ENCODE results near the gene STK4.

STK4 gene

DNA sequence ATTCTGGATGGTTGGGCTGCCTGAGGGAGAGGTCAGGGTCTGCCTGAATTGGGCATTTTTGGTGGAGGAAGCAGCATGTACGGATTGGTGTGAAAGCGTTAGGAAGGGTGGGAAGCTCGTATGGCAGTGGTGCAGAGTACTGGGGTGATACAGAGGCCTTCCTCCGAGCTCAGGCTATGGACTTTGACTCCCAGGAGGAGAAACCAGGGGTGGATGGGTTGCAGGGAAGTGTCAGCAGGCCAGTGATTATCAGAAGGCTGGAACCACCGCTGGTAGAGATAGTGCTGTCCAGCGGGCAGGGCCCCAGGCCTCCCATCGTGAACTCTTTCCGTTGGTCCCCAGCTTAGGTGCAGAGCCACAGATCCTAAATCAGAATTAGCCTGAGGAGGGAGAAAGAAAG is 143.3 kb downstream of the STK4 start:
- DNase-seq (ENCODE audit: low read depth in 2 of 3, low spot score in 1 of 3): no peak

GRCh38 chr20:45110301-45110700 is 144.0 kb downstream of the STK4 start:
- DNase-seq (ENCODE audit: low read depth in 2 of 3, low spot score in 1 of 3): no peak

GRCh38 chr20:45111285-45111684 is 145.0 kb downstream of the STK4 start:
- DNase-seq (ENCODE audit: low read depth in 2 of 3, low spot score in 1 of 3): no peak

DNA sequence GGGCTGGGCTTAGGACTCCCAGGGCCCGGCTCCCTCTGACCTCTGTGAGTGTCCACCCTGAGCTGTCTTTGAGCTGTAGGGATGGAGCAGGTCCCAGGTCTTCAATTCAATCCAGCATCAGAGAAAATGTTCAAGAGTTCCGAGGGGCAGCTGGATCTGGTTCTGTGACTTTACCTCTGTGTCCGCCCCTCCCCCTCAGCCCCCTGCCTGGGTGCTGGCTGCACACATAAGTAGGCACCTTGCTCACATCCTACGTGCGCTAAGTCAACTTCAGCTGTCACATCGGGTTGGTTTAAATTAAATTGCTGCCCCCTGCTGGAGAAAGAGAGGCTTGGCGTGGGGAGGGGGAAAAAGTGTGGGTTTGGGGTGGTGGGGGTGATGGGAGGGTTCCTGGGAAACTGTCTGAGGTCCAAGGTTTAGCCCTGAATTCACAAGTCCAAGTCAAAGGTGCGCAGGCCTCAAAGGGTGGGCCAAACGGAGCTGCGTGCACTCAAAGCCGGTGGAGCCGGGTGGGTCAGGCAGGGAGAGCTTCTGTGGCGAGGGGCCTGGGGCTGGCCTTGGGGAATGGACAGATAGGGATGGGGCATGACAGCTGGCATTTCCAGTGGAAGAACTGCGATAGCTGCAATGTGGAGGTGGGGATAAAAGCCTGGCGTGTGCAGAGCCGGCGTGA is 145.6 kb downstream of the STK4 start:
- DNase-seq (ENCODE audit: low read depth in 2 of 3, low spot score in 1 of 3): no peak

- DNase-seq (ENCODE audit: low read depth in 2 of 3, low spot score in 1 of 3): no peak
These were observed 146.4 kb downstream of the STK4 start for GRCh38 chr20:45112754-45113153.

- no peak for DNase-seq (ENCODE audit: low read depth in 2 of 3, low spot score in 1 of 3)
These were observed 147.6 kb downstream of the STK4 start for GRCh38 chr20:45113865-45114264.

DNA sequence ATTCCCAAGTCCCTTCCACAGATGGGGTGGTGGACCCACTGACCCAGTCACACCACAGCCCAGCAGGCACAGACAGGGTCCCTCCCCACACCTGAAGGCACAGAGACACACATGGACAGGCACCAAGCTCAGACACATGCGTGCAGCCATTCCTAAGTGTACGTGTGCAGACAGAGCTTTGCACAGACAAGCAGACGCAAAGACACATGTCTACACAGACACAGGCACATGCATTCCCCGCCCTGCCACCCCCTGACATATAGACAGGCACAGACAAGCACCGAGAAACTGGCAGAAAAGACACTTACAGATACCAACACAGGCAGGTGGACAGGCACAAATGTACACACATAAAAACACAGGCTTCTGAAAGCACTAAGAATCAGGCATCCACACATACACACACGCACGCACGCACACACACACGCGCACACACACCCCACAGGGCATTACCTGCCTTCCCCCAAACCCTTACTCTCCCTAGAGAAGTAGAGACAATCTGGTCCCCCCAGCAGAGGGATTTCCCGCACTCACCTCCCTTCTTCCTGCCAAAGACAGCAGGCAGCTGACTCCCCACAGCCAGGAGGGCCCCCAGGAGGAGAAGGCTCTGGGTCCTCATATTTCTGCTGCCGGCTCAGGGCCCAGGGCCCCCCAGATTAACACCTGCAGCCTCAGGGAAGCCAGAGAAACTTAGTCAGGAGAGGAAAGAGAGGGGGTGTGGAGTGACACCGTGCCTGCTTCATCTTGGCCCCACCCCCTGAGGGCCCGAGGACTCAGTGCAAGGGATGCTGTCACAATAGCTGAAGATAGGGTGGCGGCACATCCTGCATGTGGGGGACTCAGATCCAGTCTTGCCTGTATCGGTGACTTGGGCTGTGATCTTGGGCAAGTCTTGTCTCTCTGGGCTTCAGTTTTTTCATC is 148.4 kb downstream of the STK4 start, which contains the start of gene WFDC5:
Gene WFDC5 (minus strand): TSS at position 710 of the 921 bp plus-strand sequence. CDS start 91 bp downstream, at position 619.
- no peak for DNase-seq (ENCODE audit: low read depth in 2 of 3, low spot score in 1 of 3)

DNA sequence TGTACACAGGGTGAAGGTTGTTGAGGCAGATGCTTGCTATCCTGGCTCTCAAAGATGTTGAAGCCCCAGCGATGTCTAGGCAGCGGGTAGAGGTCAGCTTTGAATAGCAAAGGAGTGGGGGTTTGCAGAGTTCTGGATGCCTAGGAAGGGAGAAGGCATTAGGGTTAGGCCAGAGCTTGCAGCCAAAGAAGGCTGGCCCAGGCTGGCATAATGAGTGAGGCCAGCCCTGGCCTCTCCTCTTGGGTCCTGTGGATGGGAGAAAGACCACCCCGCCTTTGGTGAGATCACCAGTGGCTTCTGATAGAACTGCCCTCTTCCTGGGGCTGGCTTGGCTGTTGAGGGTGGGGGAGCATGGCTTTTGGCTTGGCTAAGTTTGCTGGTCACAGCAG is 149.1 kb downstream of the STK4 start:
- no peak for DNase-seq (ENCODE audit: low read depth in 2 of 3, low spot score in 1 of 3)

GRCh38 chr20:45115829-45116228 is 149.5 kb downstream of the STK4 start:
- DNase-seq (ENCODE audit: low read depth in 2 of 3, low spot score in 1 of 3): no peak

GRCh38 chr20:45117581-45117980 is 151.3 kb downstream of the STK4 start:
- DNase-seq (ENCODE audit: low read depth in 2 of 3, low spot score in 1 of 3): no peak

GRCh38 chr20:45118028-45118427 is 151.7 kb downstream of the STK4 start:
- no peak for DNase-seq (ENCODE audit: low read depth in 2 of 3, low spot score in 1 of 3)

GRCh38 chr20:45119556-45120266 is 153.4 kb downstream of the STK4 start:
- DNase-seq (ENCODE audit: low read depth in 2 of 3, low spot score in 1 of 3): no peak

DNA sequence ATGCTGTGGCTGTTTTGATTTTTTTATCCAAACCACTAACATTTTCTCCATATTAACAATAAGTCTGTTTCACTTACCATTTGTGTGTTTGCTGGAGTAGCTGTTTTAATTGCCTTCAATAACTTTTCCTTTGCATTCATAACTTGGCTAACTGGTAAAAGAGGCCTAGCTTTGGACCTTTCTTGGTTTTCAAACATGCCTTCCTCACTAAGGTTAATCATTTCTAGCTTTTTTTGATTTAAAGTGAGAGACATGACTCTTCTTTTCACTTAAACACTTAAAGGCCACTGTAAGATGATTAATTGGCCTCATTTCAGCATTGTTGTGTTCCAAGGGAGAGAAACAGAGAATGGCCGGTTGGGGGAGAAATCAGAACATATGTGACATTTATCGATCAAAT is 155.1 kb downstream of the STK4 start:
- DNase-seq (ENCODE audit: low read depth in 2 of 3, low spot score in 1 of 3): no peak

DNA sequence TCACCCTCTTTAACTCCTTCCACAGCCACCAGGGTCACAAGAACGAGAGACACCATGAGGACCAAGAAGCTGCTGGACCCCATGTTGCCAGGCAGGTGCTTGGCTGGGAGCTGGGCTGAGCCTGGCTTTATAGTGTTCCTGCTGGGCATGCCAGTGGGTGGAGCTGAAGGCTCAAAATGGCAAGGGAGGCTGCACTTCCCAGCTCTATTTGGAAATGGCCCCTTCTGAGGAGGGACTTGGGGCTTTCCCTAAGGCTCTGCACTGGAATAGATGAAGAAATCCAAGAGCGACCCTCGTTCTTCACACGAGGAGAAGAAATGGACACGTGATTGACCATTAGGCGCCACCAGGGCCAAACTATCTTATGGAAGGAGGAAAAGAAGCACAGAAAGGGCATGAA is 158.1 kb downstream of the STK4 start, which contains the start of gene WFDC12:
Gene WFDC12 (minus strand): TSS at position 101 of the 400 bp plus-strand sequence. CDS start 18 bp downstream, at position 83.
- DNase-seq (ENCODE audit: low read depth in 2 of 3, low spot score in 1 of 3): no peak

DNA sequence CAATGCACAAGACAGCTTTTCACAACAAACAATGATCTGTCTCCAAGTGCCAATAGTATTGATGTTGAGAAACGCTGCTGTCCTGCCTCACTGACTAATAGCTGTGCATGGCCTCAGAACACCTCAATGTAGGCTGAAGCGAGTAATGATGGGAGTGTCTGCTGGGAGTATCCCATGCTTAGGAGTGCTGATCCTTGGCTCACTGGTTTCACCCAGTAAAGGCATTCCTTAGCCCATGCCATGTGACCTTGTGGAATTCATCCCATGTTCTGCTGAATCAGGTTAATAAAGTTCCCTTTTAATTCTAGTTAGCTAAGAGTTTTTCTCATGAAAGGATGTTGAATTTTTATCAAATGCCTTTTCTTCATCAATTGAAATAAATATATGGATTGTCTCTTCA is 161.8 kb downstream of the STK4 start:
- DNase-seq (ENCODE audit: low read depth in 2 of 3, low spot score in 1 of 3): no peak

Measured in stimulated activated CD4-positive, alpha-beta T cell treated with anti-CD3 and anti-CD28 coated beads, Interleukin-12 subunit alpha, Interleukin-12 subunit beta, amount 100 ng/mL, for 48 hours (primary cell).